ENCODE results near the gene TMEM45A.

GRCh38 chr3:100561459-100562158 is 69.2 kb downstream of the TMEM45A start:
- TF ChIP-seq EZH2 (IDR thresholded peaks at IDR 0.05; ENCODE audit: low read length, missing control alignments): no peak
- TF ChIP-seq CTCF (conservative IDR thresholded peaks at IDR 0.05 in 1 of 2, IDR thresholded peaks at IDR 0.05 in 1 of 2; ENCODE audit: low read depth in 1 of 2, low read length in 2 of 2): no peak

All from fibroblast of lung (primary cell).